Vagina (tissue), 2 donors: Measurements from ENCODE around the gene BPIFB1.

Source experiments
- POLR2A ChIP-seq, 2 donors: fragments of 450-650 bp; IDR thresholded peaks; one replicate each; pipeline ENCODE4 v1.6.1; 2017; ENCODE audit warnings: antibody characterized with exemption in 2 of 2, mild to moderate bottlenecking in 2 of 2, moderate library complexity in 2 of 2
- POLR2AphosphoS5 ChIP-seq, 2 donors: sonication (generic); formaldehyde crosslinking; IDR thresholded peaks; one replicate each; pipeline ENCODE4 v1.9.0; 2017; ENCODE audit warnings: antibody characterized with exemption in 2 of 2, mild to moderate bottlenecking in 2 of 2, low read depth in 1 of 2; ENCODE audit not compliant: insufficient read depth in 1 of 2
- TF ChIP-seq, protein P1 (sequence below), 3 experiments: fragments of 450-650 bp in 2 of 3; fragments of 200-600 bp in 1 of 3; sonication (generic) in 1 of 3; IDR thresholded peaks; one replicate each; pipeline ENCODE4 v1.5.1; 2017 to 2019; ENCODE audit warnings: antibody characterized with exemption in 3 of 3, mild to moderate bottlenecking in 2 of 3, moderate library complexity in 2 of 3

DNA sequence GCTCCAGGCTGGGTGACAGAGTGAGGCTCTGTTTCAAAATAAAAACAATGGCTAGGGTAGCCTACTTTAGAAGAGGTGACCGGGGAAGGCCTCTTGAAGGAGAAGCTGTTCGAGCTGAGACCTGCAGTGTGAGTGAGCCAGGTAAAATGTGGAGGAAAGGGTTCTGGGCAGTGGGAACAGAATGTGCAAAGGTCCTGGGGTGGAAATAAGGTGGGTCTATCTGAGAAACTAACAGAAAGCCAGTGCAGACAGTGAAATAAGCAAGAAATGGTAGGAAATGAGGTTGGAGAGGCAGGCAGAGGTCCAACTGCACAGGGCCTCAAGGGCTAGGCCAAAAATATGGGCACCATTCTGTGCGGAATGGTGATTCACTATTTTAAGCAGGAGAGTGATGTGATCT lies 53.4 kb downstream of the BPIFB1 start:
- TF ChIP-seq, protein P1, sequence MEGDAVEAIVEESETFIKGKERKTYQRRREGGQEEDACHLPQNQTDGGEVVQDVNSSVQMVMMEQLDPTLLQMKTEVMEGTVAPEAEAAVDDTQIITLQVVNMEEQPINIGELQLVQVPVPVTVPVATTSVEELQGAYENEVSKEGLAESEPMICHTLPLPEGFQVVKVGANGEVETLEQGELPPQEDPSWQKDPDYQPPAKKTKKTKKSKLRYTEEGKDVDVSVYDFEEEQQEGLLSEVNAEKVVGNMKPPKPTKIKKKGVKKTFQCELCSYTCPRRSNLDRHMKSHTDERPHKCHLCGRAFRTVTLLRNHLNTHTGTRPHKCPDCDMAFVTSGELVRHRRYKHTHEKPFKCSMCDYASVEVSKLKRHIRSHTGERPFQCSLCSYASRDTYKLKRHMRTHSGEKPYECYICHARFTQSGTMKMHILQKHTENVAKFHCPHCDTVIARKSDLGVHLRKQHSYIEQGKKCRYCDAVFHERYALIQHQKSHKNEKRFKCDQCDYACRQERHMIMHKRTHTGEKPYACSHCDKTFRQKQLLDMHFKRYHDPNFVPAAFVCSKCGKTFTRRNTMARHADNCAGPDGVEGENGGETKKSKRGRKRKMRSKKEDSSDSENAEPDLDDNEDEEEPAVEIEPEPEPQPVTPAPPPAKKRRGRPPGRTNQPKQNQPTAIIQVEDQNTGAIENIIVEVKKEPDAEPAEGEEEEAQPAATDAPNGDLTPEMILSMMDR (IDR thresholded peaks at IDR 0.05) = no peak
- TF ChIP-seq POLR2A (IDR thresholded peaks at IDR 0.05) (no peak), POLR2AphosphoS5 (IDR thresholded peaks at IDR 0.05; ENCODE audit: insufficient read depth in 1 of 2, low read depth in 1 of 2) (no peak)
